Endothelial cell of umbilical vein (primary cell): ENCODE measurements around the gene TGFBR3.
A peak's percentile ranks its signal among the peaks of the same experiment; 100 is the strongest.

ENCODE experiments used
- FOS ChIP-seq: IDR thresholded peaks from 2 replicates; pipeline ENCODE4 v1.6.1; 2011; ENCODE audit warnings: mild to moderate bottlenecking, low read length, moderate library complexity, borderline replicate concordance; ENCODE audit not compliant: insufficient read depth
- JUN ChIP-seq: IDR thresholded peaks from 2 replicates; pipeline ENCODE4 v1.6.1; 2011; ENCODE audit warnings: borderline replicate concordance, low read depth; ENCODE audit not compliant: insufficient read length, insufficient read depth
- POLR2A ChIP-seq: IDR thresholded peaks from 2 replicates; pipeline ENCODE4 v1.6.1; 2012; ENCODE audit warnings: low read depth, mild to moderate bottlenecking, control low read depth, low read length
- POLR2AphosphoS5 ChIP-seq: IDR thresholded peaks from 2 replicates; pipeline ENCODE4 v1.6.1; 2012; ENCODE audit warnings: low read depth, mild to moderate bottlenecking, control low read depth, low read length, moderate library complexity; ENCODE audit not compliant: insufficient read depth
- TF ChIP-seq, protein P1 (sequence below), 2 donors: IDR thresholded peaks; 1 replicate in 1 of 2; 2 replicates in 1 of 2; pipeline ENCODE4 v1.5.1; 2011; ENCODE audit warnings: low read length in 2 of 2, mild to moderate bottlenecking in 2 of 2, moderate library complexity in 2 of 2, control low read depth in 1 of 2, inconsistent platforms in 1 of 2, low read depth in 1 of 2; ENCODE audit not compliant: insufficient read depth in 1 of 2; ENCODE audit errors: extremely low read depth in 1 of 2

DNA sequence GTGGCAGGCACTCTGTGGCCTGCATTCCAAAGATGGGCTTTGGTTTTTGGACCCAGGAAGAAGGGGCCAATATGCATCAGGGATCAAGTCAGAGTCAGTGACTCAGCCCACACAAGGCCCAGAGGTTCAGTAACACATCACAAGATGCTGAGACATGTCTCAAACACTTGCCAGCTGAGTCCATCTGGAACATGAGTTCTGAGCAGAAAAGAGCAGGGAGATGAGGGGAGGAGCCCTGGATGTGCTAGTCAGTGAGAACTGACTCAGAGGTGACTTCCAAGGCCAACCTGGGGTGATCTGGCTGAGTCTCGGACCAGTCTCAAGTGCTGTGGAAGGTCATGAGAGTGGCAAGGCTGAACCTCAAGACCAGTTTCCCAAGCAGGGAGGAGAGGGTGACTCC lies 235.2 kb downstream of the TGFBR3 start:
- peak; percentile 60 for TF ChIP-seq FOS
- TF ChIP-seq, protein P1, sequence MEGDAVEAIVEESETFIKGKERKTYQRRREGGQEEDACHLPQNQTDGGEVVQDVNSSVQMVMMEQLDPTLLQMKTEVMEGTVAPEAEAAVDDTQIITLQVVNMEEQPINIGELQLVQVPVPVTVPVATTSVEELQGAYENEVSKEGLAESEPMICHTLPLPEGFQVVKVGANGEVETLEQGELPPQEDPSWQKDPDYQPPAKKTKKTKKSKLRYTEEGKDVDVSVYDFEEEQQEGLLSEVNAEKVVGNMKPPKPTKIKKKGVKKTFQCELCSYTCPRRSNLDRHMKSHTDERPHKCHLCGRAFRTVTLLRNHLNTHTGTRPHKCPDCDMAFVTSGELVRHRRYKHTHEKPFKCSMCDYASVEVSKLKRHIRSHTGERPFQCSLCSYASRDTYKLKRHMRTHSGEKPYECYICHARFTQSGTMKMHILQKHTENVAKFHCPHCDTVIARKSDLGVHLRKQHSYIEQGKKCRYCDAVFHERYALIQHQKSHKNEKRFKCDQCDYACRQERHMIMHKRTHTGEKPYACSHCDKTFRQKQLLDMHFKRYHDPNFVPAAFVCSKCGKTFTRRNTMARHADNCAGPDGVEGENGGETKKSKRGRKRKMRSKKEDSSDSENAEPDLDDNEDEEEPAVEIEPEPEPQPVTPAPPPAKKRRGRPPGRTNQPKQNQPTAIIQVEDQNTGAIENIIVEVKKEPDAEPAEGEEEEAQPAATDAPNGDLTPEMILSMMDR (IDR thresholded peaks at IDR 0.05; ENCODE audit: extremely low read depth in 1 of 2, insufficient read depth in 1 of 2, low read depth in 1 of 2, low read length in 2 of 2): no peak
- no peak for TF ChIP-seq POLR2A
- TF ChIP-seq POLR2AphosphoS5: no peak
- no peak for TF ChIP-seq JUN
